Neuronal stem cell (in vitro differentiated cells): ENCODE data around the gene CCNT1.

Source experiments
- DNase-seq: peaks from one replicate; pipeline ENCODE4 v3.0.0-alpha.2; 2013; ENCODE audit warnings: low spot score
- H2AFZ ChIP-seq: one replicate; pipeline ENCODE4 v1.6.1; 2013; ENCODE audit warnings: mild to moderate bottlenecking, low read length, inconsistent platforms
- H2AK5ac ChIP-seq: 2 replicates; pipeline ENCODE4 v1.6.1; 2013; ENCODE audit warnings: low read depth, mild to moderate bottlenecking, inconsistent platforms, low read length, moderate library complexity, mixed read lengths
- H2BK120ac ChIP-seq: 2 replicates; pipeline ENCODE4 v1.6.1; 2013; ENCODE audit warnings: low read depth, mild to moderate bottlenecking, inconsistent platforms, low read length, moderate library complexity, mixed read lengths
- H2BK12ac ChIP-seq: one replicate; pipeline ENCODE4 v1.6.1; 2013; ENCODE audit warnings: low read length, inconsistent platforms
- H2BK15ac ChIP-seq: 2 replicates; pipeline ENCODE4 v1.6.1; 2013; ENCODE audit warnings: mild to moderate bottlenecking, low read length, inconsistent platforms, mixed read lengths
- H2BK5ac ChIP-seq: one replicate; pipeline ENCODE4 v1.6.1; 2013; ENCODE audit warnings: inconsistent platforms, mild to moderate bottlenecking, low read length, moderate library complexity
- H3K14ac ChIP-seq: one replicate; pipeline ENCODE4 v1.6.1; 2013; ENCODE audit warnings: low read length, inconsistent platforms
- H3K18ac ChIP-seq: 2 replicates; pipeline ENCODE4 v1.6.1; 2013; ENCODE audit warnings: low read length, inconsistent platforms
- H3K23ac ChIP-seq: 2 replicates; pipeline ENCODE4 v1.6.1; 2013; ENCODE audit warnings: low read depth, mild to moderate bottlenecking, mixed read lengths, low read length, inconsistent platforms; ENCODE audit not compliant: poor library complexity
- H3K27ac ChIP-seq: replicated peaks from 3 replicates; pipeline ENCODE4 v1.5.1; 2013; ENCODE audit warnings: low read length, inconsistent platforms
- H3K27me3 ChIP-seq, 3 experiments: 2 replicates each; pipeline ENCODE4 v1.6.1; 2013; ENCODE audit warnings: low read length in 3 of 3, mild to moderate bottlenecking in 2 of 3, inconsistent platforms in 1 of 3, low read depth in 1 of 3, mixed read lengths in 1 of 3, moderate library complexity in 1 of 3; ENCODE audit not compliant: control insufficient read depth in 3 of 3, insufficient read depth in 3 of 3
- H3K36me3 ChIP-seq, 2 donors: replicated peaks in 1 of 2; 2 replicates each; pipeline ENCODE4 v1.6.1; 2013; ENCODE audit warnings: low read length in 2 of 2; ENCODE audit not compliant: control insufficient read depth in 2 of 2, insufficient read depth in 2 of 2
- H3K4ac ChIP-seq: 2 replicates; pipeline ENCODE4 v1.6.1; 2013; ENCODE audit warnings: inconsistent platforms, mild to moderate bottlenecking, low read length, moderate library complexity
- H3K4me1 ChIP-seq, 2 donors: 1 replicate in 1 of 2; 2 replicates in 1 of 2; pipeline ENCODE4 v1.6.1; 2013; ENCODE audit warnings: low read length in 2 of 2, low read depth in 1 of 2; ENCODE audit not compliant: control insufficient read depth in 2 of 2, insufficient read depth in 1 of 2
- H3K4me2 ChIP-seq: one replicate; pipeline ENCODE4 v1.6.1; 2013; ENCODE audit warnings: mild to moderate bottlenecking, low read length, inconsistent platforms; ENCODE audit not compliant: insufficient read depth, poor library complexity, severe bottlenecking
- H3K4me3 ChIP-seq, 2 donors: 2 replicates each; pipeline ENCODE4 v1.5.1; 2013; ENCODE audit warnings: low read length in 2 of 2, mild to moderate bottlenecking in 2 of 2, inconsistent platforms in 1 of 2, moderate library complexity in 1 of 2
- H3K79me1 ChIP-seq: one replicate; pipeline ENCODE4 v1.6.1; 2013; ENCODE audit warnings: low read depth, mild to moderate bottlenecking, inconsistent platforms, low read length, moderate library complexity
- H3K9ac ChIP-seq: one replicate; pipeline ENCODE4 v1.6.1; 2013; ENCODE audit warnings: mild to moderate bottlenecking, low read depth, low read length, inconsistent platforms; ENCODE audit not compliant: poor library complexity
- H3K9me3 ChIP-seq, 2 donors: replicated peaks in 1 of 2; 2 replicates each; pipeline versions ENCODE3 to v1.6.1; 2013; ENCODE audit warnings: low read length in 2 of 2, mild to moderate bottlenecking in 2 of 2, inconsistent platforms in 1 of 2, low read depth in 1 of 2, mixed read lengths in 1 of 2, moderate library complexity in 1 of 2; ENCODE audit not compliant: control insufficient read depth in 2 of 2, insufficient read depth in 1 of 2
- H4K8ac ChIP-seq: one replicate; pipeline ENCODE4 v1.6.1; 2013; ENCODE audit warnings: low read depth, mild to moderate bottlenecking, inconsistent platforms, low read length, moderate library complexity
- H4K91ac ChIP-seq: one replicate; pipeline ENCODE4 v1.6.1; 2013; ENCODE audit warnings: low read length, low read depth, mild to moderate bottlenecking, inconsistent platforms; ENCODE audit not compliant: poor library complexity
- WGBS, 2 donors: extraction: QIAGEN DNeasy Blood & Tissue Kit; methylation state at CpG; one replicate each; pipeline ENCODE4 v1.1.7; 2013; ENCODE audit warnings: missing lambda C conversion rate in 2 of 2, mixed read lengths in 1 of 2; ENCODE audit not compliant: insufficient read length in 2 of 2, insufficient replicate concordance in 1 of 2; ENCODE audit errors: extremely low coverage in 2 of 2; 5-methylcytosine and 5-hydroxymethylcytosine counted together

Gene CCNT1

GRCh38 chr12:48681710-48682532 is 34.6 kb downstream of the CCNT1 start, which contains the start of gene KANSL2:
KANSL2 (minus strand) TSS chr12:48682238; CDS start chr12:48681632, 606 bp downstream.
- H3K14ac ChIP-seq: peak within 1 kb of the TSS; percentile 67
- peaks cover 11 to 44% of the 10 kb centered on the region in 2 donors for H3K36me3 ChIP-seq
- peak within 1 kb of the TSS; percentile 97 for H3K23ac ChIP-seq
- H2AK5ac ChIP-seq: peak within 1 kb of the TSS; percentile 8
- peaks cover 8 to 14% of the 10 kb centered on the region in 2 donors for H3K4me1 ChIP-seq
- no CpG with 5 or more reads among the region's 64 CpGs for WGBS, 2 donors
- no peak within 1 kb of the TSS for H2BK5ac ChIP-seq
- H4K91ac ChIP-seq: peak within 1 kb of the TSS; percentile 34
- peaks cover 4% of the 10 kb centered on the region for H3K79me1 ChIP-seq
- H3K18ac ChIP-seq: peak within 1 kb of the TSS; percentile 97
- DNase-seq: peak; percentile 97
- no peaks in the 10 kb centered on the region for H3K27me3 ChIP-seq
- H4K8ac ChIP-seq: no peak within 1 kb of the TSS
- H3K9ac ChIP-seq: peak within 1 kb of the TSS; percentile 97
- H3K9me3 ChIP-seq: no peaks in the 10 kb centered on the region
- H2BK15ac ChIP-seq: no peak within 1 kb of the TSS
- H3K4ac ChIP-seq: no peak within 1 kb of the TSS
- peak within 1 kb of the TSS; percentile 94 for H2AFZ ChIP-seq
- H2BK120ac ChIP-seq: no peak within 1 kb of the TSS
- H3K4me3 ChIP-seq: peak within 1 kb of the TSS; percentile 81 to 93
- no peak within 1 kb of the TSS for H2BK12ac ChIP-seq
- peak within 1 kb of the TSS; percentile 87 for H3K4me2 ChIP-seq
- peak within 1 kb of the TSS; percentile 84 for H3K27ac ChIP-seq

DNA sequence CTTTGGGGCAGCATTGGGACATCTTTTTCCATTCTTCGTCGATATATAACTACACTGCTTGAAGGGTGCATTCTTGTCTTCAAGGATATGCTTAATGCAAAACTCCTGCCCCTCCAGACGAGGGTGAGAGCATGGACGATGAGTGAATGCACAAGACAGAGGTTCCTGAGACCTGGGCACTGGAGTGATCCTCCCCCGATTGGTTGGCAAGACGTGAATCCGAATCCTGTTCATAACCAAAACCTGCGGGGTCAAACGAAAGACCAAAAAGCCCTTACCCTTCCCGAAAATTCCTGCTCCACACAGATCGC is 35.2 kb downstream of the CCNT1 start:
- peak overlapping the region; percentile 97 for H3K18ac ChIP-seq
- H2BK12ac ChIP-seq: no peak overlapping the region
- no peak overlapping the region for H2BK120ac ChIP-seq
- H3K4me2 ChIP-seq: peak overlapping the region; percentile 70
- no peak overlapping the region for H4K8ac ChIP-seq
- H3K23ac ChIP-seq: peak overlapping the region; percentile 97
- no peaks in the 10 kb centered on the region for H3K9me3 ChIP-seq
- no peak overlapping the region for H3K27ac ChIP-seq
- no peak overlapping the region for H2BK15ac ChIP-seq
- H3K4me3 ChIP-seq: peak overlapping the region; percentile 81 to 93
- H3K79me1 ChIP-seq: peaks cover 4% of the 10 kb centered on the region
- H4K91ac ChIP-seq: no peak overlapping the region
- no CpG with 5 or more reads among the region's 11 CpGs for WGBS, 2 donors
- no peak overlapping the region for H3K14ac ChIP-seq
- peaks cover 11 to 49% of the 10 kb centered on the region in 2 donors for H3K36me3 ChIP-seq
- H2AFZ ChIP-seq: peak overlapping the region; percentile 80
- peak overlapping the region; percentile 8 for H2AK5ac ChIP-seq
- H3K4me1 ChIP-seq: peaks cover 8 to 14% of the 10 kb centered on the region in 2 donors
- no peak for DNase-seq
- H3K27me3 ChIP-seq: no peaks in the 10 kb centered on the region
- H3K9ac ChIP-seq: peak overlapping the region; percentile 97
- no peak overlapping the region for H2BK5ac ChIP-seq
- H3K4ac ChIP-seq: no peak overlapping the region

DNA sequence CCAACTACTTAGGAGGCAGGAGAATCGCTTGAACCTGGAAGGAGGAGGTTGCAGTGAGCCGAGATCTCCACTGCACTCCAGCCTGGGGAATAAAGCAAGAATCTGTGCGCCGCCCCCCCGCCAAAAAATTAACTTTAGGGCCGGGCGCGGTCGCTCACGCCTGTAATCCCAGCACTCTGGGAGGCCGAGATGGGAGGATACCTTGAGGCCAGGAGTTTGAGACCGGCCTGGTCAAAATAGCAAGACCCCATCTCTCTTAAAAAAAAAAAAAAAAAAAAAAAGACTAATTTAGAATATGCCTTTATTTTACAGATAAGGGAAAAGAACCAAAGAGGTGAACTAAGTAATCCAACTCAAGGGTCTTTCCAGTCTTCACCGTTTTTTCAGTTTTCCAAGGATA is 35.6 kb downstream of the CCNT1 start:
- DNase-seq: no peak
- Histone ChIP-seq H3K79me1 (peaks cover 4% of the 10 kb centered on the region), H3K27ac (no peak overlapping the region), H2BK15ac (no peak overlapping the region), H2BK120ac (no peak overlapping the region), H3K18ac (no peak overlapping the region), H3K4me3 (peak overlapping the region; percentile 81 to 93), H2AFZ (no peak overlapping the region), H3K23ac (no peak overlapping the region), H2BK12ac (no peak overlapping the region), H4K91ac (no peak overlapping the region), H3K4me1 (peaks cover 8 to 14% of the 10 kb centered on the region in 2 donors), H3K9me3 (no peaks in the 10 kb centered on the region), H3K4me2 (peak overlapping the region; percentile 70), H3K14ac (no peak overlapping the region), H3K36me3 (peaks cover 15 to 54% of the 10 kb centered on the region in 2 donors), H2BK5ac (no peak overlapping the region), H3K9ac (no peak overlapping the region), H3K27me3 (no peaks in the 10 kb centered on the region), H2AK5ac (no peak overlapping the region), H3K4ac (no peak overlapping the region), H4K8ac (no peak overlapping the region)
- no CpG with 5 or more reads among the region's 13 CpGs for WGBS, 2 donors

- Histone ChIP-seq H2BK15ac (no peak overlapping the region), H2AFZ (no peak overlapping the region), H4K91ac (no peak overlapping the region), H3K27me3 (no peaks in the 10 kb centered on the region), H2BK5ac (no peak overlapping the region), H3K4me2 (peak overlapping the region; percentile 14), H4K8ac (no peak overlapping the region), H3K9me3 (no peaks in the 10 kb centered on the region), H3K4me3 (no peak overlapping the region), H3K27ac (no peak overlapping the region), H3K9ac (no peak overlapping the region), H2BK120ac (no peak overlapping the region), H3K4me1 (peaks cover 8 to 14% of the 10 kb centered on the region in 2 donors), H2BK12ac (no peak overlapping the region), H3K79me1 (peaks cover 4% of the 10 kb centered on the region), H2AK5ac (no peak overlapping the region), H3K36me3 (peaks cover 15 to 75% of the 10 kb centered on the region in 2 donors), H3K14ac (no peak overlapping the region), H3K23ac (no peak overlapping the region), H3K4ac (no peak overlapping the region), H3K18ac (no peak overlapping the region)
- WGBS, 2 donors: 100% methylated on average over 1 of the region's 3 CpGs
- no peak for DNase-seq
These were observed 37.8 kb downstream of the CCNT1 start for GRCh38 chr12:48678551-48679185.
